Measurements from ENCODE around the gene ELFN1.

ELFN1 gene

GRCh38 chr7:1787681-1788235, 117.7 kb downstream of the ELFN1 start:
- DNase-seq (ENCODE audit: low read depth, low spot score), result no peak

- DNase-seq (ENCODE audit: low read depth, low spot score), result no peak
Observed at GRCh38 chr7:1794888-1795542, 124.9 kb downstream of the ELFN1 start.

Measured in activated naive CD8-positive, alpha-beta T cell treated with anti-CD3 and anti-CD28 coated beads, Interleukin-2, amount 50 U/mL, for 16 hours (primary cell).